Kidney glomerular epithelial cell (primary cell): ENCODE measurements around the gene HACD1.
"Not testable (repeated sequence)": the region's sequence is repeated elsewhere in the genome, so short reads cannot be mapped to it uniquely, and the experiment has no call there.

ENCODE experiments used
- DNase-seq: peaks from one replicate; lab custom pipeline; 2025; lab: John Stamatoyannopoulos, UW

The HACD1 gene

GRCh38 chr10:17643339-17643754 lies 26.2 kb upstream of the HACD1 start:
- DNase-seq: peak; percentile 94

DNA sequence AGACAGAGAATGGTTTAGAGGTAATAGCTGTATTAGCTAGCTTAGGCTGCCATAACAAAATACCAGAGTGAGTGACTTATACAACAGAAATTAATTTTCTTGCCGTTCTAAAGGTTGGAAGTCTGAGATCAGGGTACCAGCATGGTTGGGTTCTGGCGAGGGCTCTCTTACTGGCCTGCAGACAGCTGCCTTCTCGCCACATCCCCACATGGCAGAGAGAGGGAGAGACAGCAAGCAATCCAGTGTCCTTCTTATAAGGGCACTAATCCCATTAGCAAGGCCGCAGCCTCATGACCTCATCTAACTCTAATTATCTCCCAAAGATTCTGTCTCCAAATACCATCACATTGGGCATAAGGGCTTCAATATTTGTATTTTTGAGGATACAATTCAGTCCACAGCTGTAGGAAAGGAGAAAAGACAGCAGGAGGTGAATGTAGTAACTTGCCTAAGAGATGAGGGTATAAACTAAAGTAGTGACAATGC lies 23.2 kb upstream of the HACD1 start:
- no peak for DNase-seq

DNA sequence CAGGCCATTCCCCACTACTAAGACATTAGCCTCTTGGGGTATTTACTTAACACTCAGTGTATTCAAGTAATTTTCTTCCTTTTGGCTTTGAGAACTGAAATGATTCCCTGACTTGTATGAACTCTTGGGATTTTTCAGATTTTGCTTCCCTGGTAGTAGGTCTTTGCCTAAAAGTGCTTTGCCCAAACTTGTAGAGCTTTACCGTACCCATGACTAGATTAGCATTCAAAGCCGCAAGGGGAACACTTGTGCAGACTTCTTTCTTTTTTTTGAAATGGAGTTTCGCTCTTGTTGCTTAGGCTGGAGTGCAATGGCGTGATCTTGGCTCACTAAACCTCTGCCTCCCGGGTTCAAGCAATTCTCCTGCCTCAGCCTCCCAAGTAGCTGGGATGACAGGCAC lies 20.7 kb upstream of the HACD1 start:
- no peak for DNase-seq

DNA sequence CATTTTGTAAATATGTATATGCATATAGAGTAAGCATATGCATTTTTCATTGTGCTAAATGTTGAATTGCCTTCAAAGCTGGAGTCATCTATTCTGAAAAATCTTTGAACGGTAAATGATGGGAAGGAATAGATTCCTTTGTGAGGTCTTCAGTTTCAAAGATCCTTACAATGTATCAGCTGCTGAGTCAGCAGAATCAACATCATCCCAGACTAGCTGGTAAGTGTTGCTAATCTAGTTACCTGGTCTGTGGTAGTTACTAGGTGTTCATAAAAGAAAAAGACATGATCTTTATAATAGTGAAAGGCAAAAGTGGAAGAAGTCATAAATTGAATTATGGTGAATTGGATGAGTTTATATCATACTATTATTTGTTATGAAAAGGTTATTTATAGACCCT lies 16.2 kb upstream of the HACD1 start:
- DNase-seq: no peak

GRCh38 chr10:17632590-17632989 lies 15.4 kb upstream of the HACD1 start:
- not testable (repeated sequence) for DNase-seq

- no peak for DNase-seq
Measured at GRCh38 chr10:17626656-17627055, 9.5 kb upstream of the HACD1 start.

- no peak for DNase-seq
Measured at GRCh38 chr10:17624996-17625395, 7.8 kb upstream of the HACD1 start.

DNA sequence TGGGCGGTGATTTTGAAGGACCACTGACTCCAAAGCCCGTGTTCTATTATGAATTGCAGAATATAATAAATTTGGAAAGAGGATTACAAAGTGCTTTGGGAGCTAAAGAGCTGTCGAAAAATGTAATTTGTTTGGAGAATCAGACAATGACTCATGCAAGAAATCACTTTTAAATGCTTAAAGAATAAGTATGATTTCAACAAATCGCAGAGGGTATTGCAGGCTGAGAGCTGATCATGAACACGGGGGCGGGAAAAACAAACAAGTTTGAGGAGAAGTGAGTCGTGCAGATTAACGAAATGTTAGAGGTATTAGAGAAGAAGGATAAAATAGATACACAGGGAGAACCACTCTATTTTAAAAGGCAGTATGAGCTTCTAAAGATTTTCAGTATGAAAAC lies 4.9 kb upstream of the HACD1 start:
- no peak for DNase-seq

- DNase-seq: peak; percentile 40
Measured at GRCh38 chr10:17616403-17617030, 657 bp downstream of the HACD1 start.

- DNase-seq: no peak
Measured at GRCh38 chr10:17609523-17610079, 7.6 kb downstream of the HACD1 start.

DNA sequence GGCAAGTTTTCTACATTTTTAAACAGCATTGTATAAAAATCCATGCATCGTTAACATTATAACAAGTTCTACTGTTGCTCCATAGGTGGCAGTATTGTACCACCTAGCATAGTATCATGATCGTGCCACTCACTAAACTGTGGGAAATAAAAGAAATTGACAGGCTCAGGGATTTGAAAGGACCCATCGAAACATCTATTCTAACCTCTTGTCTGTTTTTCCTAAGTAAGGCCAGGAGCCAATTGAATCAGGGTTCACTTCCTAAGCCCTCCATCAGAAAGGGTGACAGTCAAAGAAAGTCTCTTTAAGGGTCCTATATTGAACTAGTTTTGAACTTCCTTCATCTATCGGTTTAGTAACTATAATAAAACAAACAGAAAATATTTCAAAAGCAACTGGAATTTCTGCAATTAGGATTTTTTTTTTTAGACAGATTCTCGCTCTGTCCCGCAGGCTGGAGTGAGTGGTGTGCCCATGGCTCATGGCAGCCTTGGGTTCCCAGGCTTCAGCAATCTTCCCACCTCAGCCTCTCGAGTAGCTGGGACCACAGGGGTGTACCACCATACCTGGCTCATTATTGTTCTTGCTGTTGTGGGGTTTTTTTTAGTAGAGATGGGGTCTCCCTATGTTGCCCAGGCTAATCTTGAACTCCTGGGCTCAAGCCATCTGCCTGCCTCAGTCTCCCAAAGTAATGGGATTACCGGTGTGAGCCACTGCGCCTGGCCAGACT lies 9.4 kb downstream of the HACD1 start:
- DNase-seq: peak; percentile 52

- DNase-seq: no peak
Measured at GRCh38 chr10:17607060-17607459, 10.1 kb downstream of the HACD1 start.

DNA sequence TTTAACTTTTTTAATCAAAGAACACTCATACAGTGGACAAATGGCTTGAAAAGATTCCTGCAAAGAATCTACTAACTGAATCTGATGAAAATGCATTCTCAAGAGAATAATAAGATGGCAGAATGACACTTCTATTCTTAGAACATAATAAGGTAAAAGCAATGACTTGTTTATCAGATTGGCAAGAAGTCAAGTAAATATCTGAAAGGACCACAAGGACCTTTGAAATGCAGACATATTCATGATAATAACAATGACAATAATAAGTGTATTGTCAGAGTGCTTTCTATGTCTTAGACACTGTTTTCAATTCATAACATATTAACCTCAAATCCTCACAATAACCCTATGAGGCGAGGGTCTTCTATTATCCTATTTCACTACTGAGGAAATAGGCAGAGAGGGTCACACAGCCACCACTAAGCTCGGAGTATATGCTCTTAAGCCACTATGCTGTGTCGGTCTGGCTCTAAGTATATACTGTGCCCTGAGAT lies 10.6 kb downstream of the HACD1 start:
- no peak for DNase-seq

DNA sequence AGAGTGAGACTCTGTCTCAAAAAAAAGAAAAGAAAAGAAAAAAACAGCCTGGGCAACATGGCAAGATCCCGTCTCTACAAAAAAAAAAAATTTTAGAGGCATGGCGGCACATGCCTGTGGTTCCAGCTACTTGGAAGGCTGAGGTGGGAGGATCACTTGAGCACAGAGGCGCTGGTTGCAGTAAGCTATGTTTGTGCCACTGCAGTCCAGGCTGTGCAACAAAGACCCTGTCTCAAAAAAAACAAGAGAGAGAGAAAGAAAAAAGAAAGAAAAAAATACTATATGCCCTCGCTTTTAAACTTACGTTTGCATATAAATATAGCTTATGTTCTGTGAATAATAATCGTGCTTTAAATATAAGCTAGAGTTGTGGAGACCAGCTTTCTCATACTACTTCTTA lies 11.2 kb downstream of the HACD1 start:
- DNase-seq: no peak

DNA sequence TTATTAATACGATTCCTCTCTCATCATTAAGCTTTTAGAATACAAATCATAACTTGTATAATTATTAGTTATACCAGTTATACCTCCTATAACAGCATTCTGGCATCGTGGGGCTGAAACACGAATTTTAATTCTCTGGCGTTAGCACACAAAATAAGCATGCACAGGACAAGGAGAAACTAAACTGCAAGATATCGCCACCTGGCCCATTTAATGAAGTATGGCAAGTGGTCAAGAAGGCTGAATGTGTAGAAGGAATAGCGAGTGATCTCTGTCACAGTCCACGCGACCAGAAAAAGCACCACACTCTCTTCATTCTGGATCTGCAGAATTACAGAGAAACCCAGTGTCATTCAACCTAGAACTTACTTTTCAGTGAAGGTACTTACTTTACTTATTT lies 18.1 kb downstream of the HACD1 start:
- DNase-seq: peak; percentile 2

DNA sequence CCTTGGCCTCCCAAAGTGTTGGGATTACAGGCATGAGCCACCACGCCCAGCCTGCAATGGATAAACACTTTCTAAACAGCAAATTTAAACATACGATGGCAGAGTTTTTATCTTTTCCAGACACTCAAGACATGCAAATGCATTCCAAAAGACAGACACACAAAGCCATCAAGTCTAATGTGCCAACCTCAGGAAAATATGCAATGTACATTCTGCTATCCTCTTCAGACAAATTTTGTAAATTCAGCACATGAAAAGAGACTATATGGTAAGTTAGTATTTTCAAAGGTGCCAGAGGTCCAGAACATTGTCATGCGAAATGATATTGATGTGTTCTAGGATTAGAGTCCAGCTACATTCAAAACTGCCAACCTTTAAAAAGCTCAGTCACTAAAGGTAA lies 19.8 kb downstream of the HACD1 start:
- DNase-seq: no peak

DNA sequence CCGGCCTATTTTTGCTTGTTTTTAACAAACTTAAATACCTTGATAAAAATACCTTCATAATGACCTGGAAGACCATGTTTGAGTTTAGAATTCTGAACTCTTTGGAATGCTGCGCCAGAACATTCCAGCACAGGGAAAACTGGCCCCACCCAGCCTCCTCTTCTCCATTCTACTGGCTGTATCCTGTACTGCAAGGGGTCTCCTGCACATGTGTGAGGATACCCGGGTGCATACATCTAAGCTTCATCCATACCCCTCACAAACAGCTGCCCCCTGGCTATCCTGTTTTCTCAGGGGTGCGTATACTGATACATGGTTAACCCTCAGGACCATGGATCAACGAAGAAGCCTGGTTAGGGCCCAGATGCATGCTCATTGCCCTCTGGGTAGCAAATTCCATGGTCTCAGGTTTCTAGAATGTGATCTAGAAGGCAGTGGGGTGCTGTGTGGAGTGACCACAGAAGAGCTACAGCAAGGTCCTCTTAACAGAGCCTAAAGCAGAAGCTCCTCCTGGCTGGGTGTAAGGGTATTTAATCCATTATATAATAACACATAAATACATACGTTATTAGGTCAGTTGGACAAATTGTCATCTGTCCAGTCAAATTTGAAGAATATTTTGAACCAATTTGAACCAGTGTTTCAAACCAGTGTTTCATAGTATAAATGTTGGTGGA lies 26.1 kb downstream of the HACD1 start:
- no peak for DNase-seq

DNA sequence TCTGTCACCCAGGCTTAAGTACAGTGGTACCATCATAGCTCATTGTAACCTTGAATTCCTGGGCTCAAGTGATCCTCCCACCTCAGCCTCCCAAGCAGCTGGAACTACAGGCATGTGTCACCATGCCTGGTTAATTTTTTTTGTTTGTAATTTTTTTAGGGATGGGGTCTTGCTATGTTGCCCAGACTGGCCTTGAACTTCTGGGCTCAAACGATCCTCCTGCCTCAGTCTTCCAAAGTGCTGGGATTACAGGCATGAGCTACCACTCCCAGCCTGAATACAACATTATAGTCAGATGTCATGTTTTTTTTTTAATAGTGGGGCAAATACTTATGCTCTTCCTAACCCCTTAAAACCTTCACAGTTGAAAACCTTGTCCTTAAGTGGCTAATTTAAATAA lies 27.9 kb downstream of the HACD1 start:
- DNase-seq: not testable (repeated sequence)

DNA sequence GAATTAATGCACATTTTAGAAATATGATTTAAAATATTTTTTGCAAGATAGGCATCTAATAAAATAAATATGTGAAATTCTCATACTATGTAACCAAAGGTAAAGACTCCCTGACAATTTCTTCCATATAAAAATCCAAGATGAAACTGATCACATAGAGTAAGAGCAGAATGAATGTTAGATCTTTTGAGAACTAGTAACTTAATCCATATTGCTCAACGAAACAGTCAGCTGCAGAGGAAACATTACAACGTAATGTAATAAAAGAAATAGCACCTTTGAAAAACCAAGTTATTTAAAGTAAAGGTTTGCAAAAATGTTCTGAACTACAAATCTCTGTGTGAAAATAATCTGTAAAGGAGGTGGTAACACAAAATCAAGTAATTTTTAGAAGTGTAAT lies 28.8 kb downstream of the HACD1 start:
- no peak for DNase-seq

- not testable (repeated sequence) for DNase-seq
Measured at GRCh38 chr10:17587321-17587720, 29.9 kb downstream of the HACD1 start.

- peak; percentile 26 for DNase-seq
Measured at GRCh38 chr10:17586821-17587234, 30.3 kb downstream of the HACD1 start.

DNA sequence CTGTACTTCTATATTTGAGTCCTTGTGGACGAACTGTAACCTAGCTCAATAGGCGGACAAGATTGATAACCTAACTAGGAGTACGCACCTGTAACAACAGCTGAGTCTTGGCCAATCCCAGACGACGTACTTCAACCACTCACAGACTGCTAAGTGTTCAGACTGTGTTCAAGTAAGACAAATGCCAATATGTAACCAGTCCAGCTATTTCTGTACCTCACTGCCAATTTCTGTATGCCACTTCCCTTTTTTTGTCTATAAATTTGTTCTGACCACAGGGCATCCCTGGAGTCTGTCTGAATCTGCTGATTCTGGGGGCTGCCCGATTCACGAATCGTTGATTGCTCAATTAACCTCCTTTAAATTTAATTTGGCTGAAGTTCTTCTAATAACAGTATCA lies 32.2 kb downstream of the HACD1 start:
- no peak for DNase-seq

GRCh38 chr10:17580885-17581284 lies 36.3 kb downstream of the HACD1 start:
- DNase-seq: no peak
